Karpas-422 (cell line): ENCODE data around the gene ALDH9A1. TPM values are rescaled to one million over a fixed set of nuclear protein-coding genes. Genes with fewer than 3 reads are reported as not detected.
A peak's percentile ranks its signal among the peaks of the same experiment; 100 is the strongest.

ENCODE experiments used
- DNase-seq: peaks from one replicate; pipeline ENCODE4 v3.0.0-alpha.2; 2015
- H2AFZ ChIP-seq: fragments of 200-600 bp; sonication (generic); 2 replicates; pipeline ENCODE4 v1.6.1; 2014; ENCODE audit warnings: antibody characterized with exemption, low read length, mixed read lengths
- H3K27ac ChIP-seq: fragments of 200-600 bp; sonication (generic); 2 replicates; pipeline ENCODE4 v1.5.1; 2014; ENCODE audit warnings: mild to moderate bottlenecking, low read length, moderate library complexity
- H3K27me3 ChIP-seq: fragments of 200-600 bp; sonication (generic); 2 replicates; pipeline ENCODE4 v1.6.1; 2014; ENCODE audit warnings: low read length, mixed read lengths
- H3K36me3 ChIP-seq: fragments of 200-600 bp; sonication (generic); 2 replicates; pipeline ENCODE4 v1.6.1; 2014; ENCODE audit warnings: low read length, mixed read lengths; ENCODE audit not compliant: insufficient read depth
- H3K4me1 ChIP-seq: fragments of 200-600 bp; sonication (generic); 2 replicates; pipeline ENCODE4 v1.6.1; 2014; ENCODE audit warnings: mild to moderate bottlenecking, low read length, mixed read lengths
- H3K4me2 ChIP-seq: fragments of 200-600 bp; sonication (generic); 2 replicates; pipeline ENCODE4 v1.6.1; 2014; ENCODE audit warnings: low read length, low read depth, mild to moderate bottlenecking; ENCODE audit not compliant: poor library complexity, severe bottlenecking
- H3K4me3 ChIP-seq: fragments of 200-600 bp; sonication (generic); 2 replicates; pipeline ENCODE4 v1.5.1; 2014; ENCODE audit warnings: mild to moderate bottlenecking, antibody characterized with exemption, low read length, mixed read lengths
- H3K79me2 ChIP-seq: fragments of 200-600 bp; sonication (generic); 2 replicates; pipeline ENCODE4 v1.6.1; 2014; ENCODE audit warnings: mild to moderate bottlenecking, low read length, mixed read lengths
- H3K9ac ChIP-seq: fragments of 200-600 bp; sonication (generic); 2 replicates; pipeline ENCODE4 v1.6.0; 2014; ENCODE audit warnings: low read length
- H3K9me2 ChIP-seq: fragments of 200-600 bp; sonication (generic), shearing (Covaris generic); replicated peaks from 2 replicates; pipeline ENCODE4 v1.6.0; 2014; ENCODE audit warnings: mild to moderate bottlenecking, low read length, moderate library complexity; ENCODE audit not compliant: insufficient read depth
- H3K9me3 ChIP-seq: fragments of 300-700, 200-600 bp; sonication (generic); 2 replicates; pipeline ENCODE4 v1.6.1; 2014; ENCODE audit warnings: low read length, mixed read lengths
- H4K20me1 ChIP-seq: fragments of 200-600 bp; sonication (generic); 2 replicates; pipeline ENCODE4 v1.6.1; 2014; ENCODE audit warnings: mild to moderate bottlenecking, antibody characterized with exemption, low read length, low read depth; ENCODE audit not compliant: insufficient read depth
- total RNA-seq: library from RNA; depleted of rRNA; stranded (reverse); fragments of >200 nt; shearing (Covaris generic); gene quantifications from 2 replicates; pipeline ENCODE4 v1.2.3, GENCODE V29; 2014; ENCODE audit warnings: low replicate concordance

Gene ALDH9A1
- total RNA-seq, 1 experiment from 2014 or later, result 45.1 TPM

DNA sequence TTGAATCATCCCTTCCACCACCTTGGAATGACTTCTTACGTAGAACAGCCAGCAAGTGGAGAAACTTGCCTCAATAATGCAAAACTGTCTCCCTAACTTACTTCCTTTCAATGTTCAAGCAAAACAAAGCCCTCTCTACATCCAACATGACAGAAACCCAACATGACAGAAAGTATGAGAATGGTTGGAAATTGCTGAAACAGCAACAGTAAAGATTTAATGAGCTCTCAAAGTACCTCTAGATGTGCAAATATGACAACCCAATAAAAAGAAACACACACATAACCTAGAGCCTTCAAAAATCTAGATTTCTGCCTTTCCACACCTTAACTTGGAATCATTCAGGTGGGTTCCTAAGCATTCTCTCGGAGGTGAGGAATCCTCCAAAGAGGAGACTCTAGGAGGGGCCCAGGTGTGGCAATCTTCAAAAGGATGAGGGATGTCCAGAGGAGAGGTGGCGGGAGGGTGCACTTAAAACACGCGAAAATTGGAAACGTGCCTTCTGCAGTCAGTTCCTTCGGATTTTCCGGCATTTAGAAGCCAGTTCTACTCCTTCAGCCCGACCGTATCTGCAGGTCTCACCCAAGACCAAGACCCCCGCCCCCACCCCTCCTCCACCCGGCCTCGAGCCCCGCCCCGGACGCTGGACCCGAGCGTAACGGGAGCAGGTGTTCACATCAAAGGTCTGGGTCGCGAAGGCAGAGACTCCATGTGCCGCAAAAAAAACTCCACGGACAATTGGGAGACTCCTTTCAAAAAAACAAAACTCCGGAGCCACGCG, 68.3 kb downstream of the ALDH9A1 start:
- H3K4me3 ChIP-seq, result peak overlapping the region; percentile 78
- H3K9me3 ChIP-seq, result no peaks in the 10 kb centered on the region
- no peak for DNase-seq
- no peaks in the 10 kb centered on the region for H3K36me3 ChIP-seq
- peaks cover 24% of the 10 kb centered on the region for H3K4me1 ChIP-seq
- H3K27me3 ChIP-seq, result no peaks in the 10 kb centered on the region
- H3K4me2 ChIP-seq, result peak overlapping the region; percentile 97
- peak overlapping the region; percentile 71; the same call in 1 of the 2 replicates for H3K27ac ChIP-seq
- no peaks in the 10 kb centered on the region for H3K9me2 ChIP-seq
- peak overlapping the region; percentile 91 for H2AFZ ChIP-seq
- H3K79me2 ChIP-seq, result no peaks in the 10 kb centered on the region
- peak overlapping the region; percentile 72 for H3K9ac ChIP-seq
- no peaks in the 10 kb centered on the region for H4K20me1 ChIP-seq

GRCh38 chr1:165629151-165629550, 69.2 kb downstream of the ALDH9A1 start:
- no peak overlapping the region for H2AFZ ChIP-seq
- H3K4me1 ChIP-seq, result peaks cover 21% of the 10 kb centered on the region
- H3K27ac ChIP-seq, result no peak overlapping the region
- H3K9me3 ChIP-seq, result no peaks in the 10 kb centered on the region
- no peak for DNase-seq
- no peaks in the 10 kb centered on the region for H3K36me3 ChIP-seq
- H3K27me3 ChIP-seq, result no peaks in the 10 kb centered on the region
- no peaks in the 10 kb centered on the region for H3K9me2 ChIP-seq
- no peaks in the 10 kb centered on the region for H3K79me2 ChIP-seq
- H3K4me2 ChIP-seq, result no peak overlapping the region
- no peaks in the 10 kb centered on the region for H4K20me1 ChIP-seq
- H3K9ac ChIP-seq, result no peak overlapping the region
- H3K4me3 ChIP-seq, result no peak overlapping the region

GRCh38 chr1:165628147-165628822, 70.1 kb downstream of the ALDH9A1 start:
- Histone ChIP-seq H3K4me1 (peaks cover 21% of the 10 kb centered on the region), H4K20me1 (no peaks in the 10 kb centered on the region), H3K4me3 (no peak overlapping the region), H3K9me2 (no peaks in the 10 kb centered on the region), H3K9me3 (no peaks in the 10 kb centered on the region), H3K9ac (no peak overlapping the region), H3K79me2 (no peaks in the 10 kb centered on the region), H2AFZ (no peak overlapping the region), H3K4me2 (no peak overlapping the region), H3K36me3 (no peaks in the 10 kb centered on the region), H3K27me3 (no peaks in the 10 kb centered on the region), H3K27ac (no peak overlapping the region)
- no peak for DNase-seq

DNA sequence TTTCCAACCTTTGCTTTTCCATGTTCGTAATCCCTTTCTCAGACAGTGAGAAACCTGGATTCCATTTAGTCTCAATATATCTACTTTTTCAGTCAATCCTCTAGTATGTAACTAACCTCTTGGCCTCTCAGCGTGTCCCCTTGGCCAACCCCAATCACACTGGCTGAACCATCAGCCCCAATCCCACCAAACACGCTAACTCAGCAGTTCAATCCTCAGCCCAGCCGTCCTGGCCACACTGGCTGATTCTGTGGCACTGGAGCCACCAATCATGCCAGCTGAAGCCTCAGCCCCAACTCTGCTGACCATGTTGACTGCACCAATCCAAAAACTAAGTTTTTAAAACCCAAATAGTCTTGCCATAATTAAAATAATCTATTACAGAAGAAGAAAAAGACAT, 73.9 kb downstream of the ALDH9A1 start:
- no peaks in the 10 kb centered on the region for H3K9me3 ChIP-seq
- H3K27ac ChIP-seq, result no peak overlapping the region
- no peaks in the 10 kb centered on the region for H3K36me3 ChIP-seq
- no peak overlapping the region for H3K9ac ChIP-seq
- no peak overlapping the region for H3K4me2 ChIP-seq
- H2AFZ ChIP-seq, result no peak overlapping the region
- no peaks in the 10 kb centered on the region for H4K20me1 ChIP-seq
- H3K79me2 ChIP-seq, result no peaks in the 10 kb centered on the region
- H3K27me3 ChIP-seq, result no peaks in the 10 kb centered on the region
- DNase-seq, result no peak
- H3K4me1 ChIP-seq, result no peaks in the 10 kb centered on the region
- H3K9me2 ChIP-seq, result no peaks in the 10 kb centered on the region
- no peak overlapping the region for H3K4me3 ChIP-seq

- Histone ChIP-seq H3K36me3 (no peaks in the 10 kb centered on the region), H3K27ac (no peak overlapping the region), H3K9me3 (no peaks in the 10 kb centered on the region), H2AFZ (no peak overlapping the region), H3K4me1 (no peaks in the 10 kb centered on the region), H3K4me3 (no peak overlapping the region), H3K4me2 (no peak overlapping the region), H3K9ac (no peak overlapping the region), H3K9me2 (no peaks in the 10 kb centered on the region), H3K79me2 (no peaks in the 10 kb centered on the region), H4K20me1 (no peaks in the 10 kb centered on the region), H3K27me3 (no peaks in the 10 kb centered on the region)
- DNase-seq, result no peak
These were observed 74.7 kb downstream of the ALDH9A1 start for GRCh38 chr1:165623624-165624023.

- Histone ChIP-seq H4K20me1 (no peaks in the 10 kb centered on the region), H3K27me3 (no peaks in the 10 kb centered on the region), H3K4me2 (no peak overlapping the region), H3K79me2 (no peaks in the 10 kb centered on the region), H3K27ac (no peak overlapping the region), H3K36me3 (no peaks in the 10 kb centered on the region), H3K4me1 (no peaks in the 10 kb centered on the region), H3K9me3 (no peaks in the 10 kb centered on the region), H3K9me2 (no peaks in the 10 kb centered on the region), H3K9ac (no peak overlapping the region), H2AFZ (no peak overlapping the region), H3K4me3 (no peak overlapping the region)
- no peak for DNase-seq
These were observed 78.7 kb downstream of the ALDH9A1 start for GRCh38 chr1:165619647-165620151.

- Histone ChIP-seq H4K20me1 (no peaks in the 10 kb centered on the region), H3K36me3 (no peaks in the 10 kb centered on the region), H3K4me2 (no peak overlapping the region), H3K9me2 (no peaks in the 10 kb centered on the region), H3K9ac (no peak overlapping the region), H3K4me1 (no peaks in the 10 kb centered on the region), H3K27me3 (no peaks in the 10 kb centered on the region), H3K27ac (no peak overlapping the region), H3K4me3 (no peak overlapping the region), H2AFZ (no peak overlapping the region), H3K9me3 (no peaks in the 10 kb centered on the region; the same call in 1 of the 2 replicates), H3K79me2 (no peaks in the 10 kb centered on the region)
- DNase-seq, result no peak
These were observed 81.3 kb downstream of the ALDH9A1 start for GRCh38 chr1:165616987-165617546.

GRCh38 chr1:165616054-165616612, 82.2 kb downstream of the ALDH9A1 start:
- Histone ChIP-seq H3K4me2 (no peak overlapping the region), H2AFZ (no peak overlapping the region), H3K4me1 (no peaks in the 10 kb centered on the region), H3K36me3 (no peaks in the 10 kb centered on the region), H3K9ac (no peak overlapping the region), H3K79me2 (no peaks in the 10 kb centered on the region), H3K27me3 (no peaks in the 10 kb centered on the region), H3K4me3 (no peak overlapping the region), H3K9me2 (no peaks in the 10 kb centered on the region), H3K27ac (no peak overlapping the region), H3K9me3 (no peaks in the 10 kb centered on the region; the same call in 1 of the 2 replicates), H4K20me1 (no peaks in the 10 kb centered on the region)
- DNase-seq, result no peak
